HL-60 (cell line): ENCODE results near the gene OSBPL8.

Experiments used
- GABPA ChIP-seq: IDR thresholded peaks from 2 replicates; pipeline ENCODE4 v1.6.1; 2012; ENCODE audit warnings: low read depth
- POLR2AphosphoS5 ChIP-seq: IDR thresholded peaks from 2 replicates; pipeline ENCODE4 v1.6.1; 2012; ENCODE audit warnings: low read depth
- TF ChIP-seq, protein P1 (sequence below): IDR thresholded peaks from 2 replicates; pipeline ENCODE4 v1.6.1; 2012; ENCODE audit warnings: low read depth; ENCODE audit not compliant: insufficient replicate concordance
- TF ChIP-seq, protein P2 (sequence below): IDR thresholded peaks from one replicate; pipeline ENCODE4 v1.5.1; 2011; ENCODE audit warnings: low read length, control low read depth, inconsistent platforms; ENCODE audit not compliant: insufficient read depth

DNA sequence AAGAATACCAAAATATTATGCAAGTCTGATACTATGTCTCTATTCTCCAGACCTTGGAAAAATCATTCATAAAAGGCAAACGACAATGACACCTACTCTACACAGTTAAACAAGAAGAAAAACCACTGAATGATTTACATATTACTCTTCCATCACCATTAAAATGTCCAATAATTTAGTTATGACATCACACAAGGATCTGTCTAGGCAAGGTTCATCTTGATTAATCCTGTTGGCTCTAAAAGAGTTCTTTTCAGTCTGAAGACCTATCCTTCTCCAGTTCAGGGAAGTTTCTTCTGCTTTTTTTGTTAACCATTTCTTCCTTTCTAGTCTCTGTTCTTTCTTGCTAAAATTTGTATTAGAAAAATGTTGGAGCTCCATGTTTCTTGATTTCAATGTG is 64.0 kb downstream of the OSBPL8 start:
- TF ChIP-seq GABPA (no peak), POLR2AphosphoS5 (no peak)
- TF ChIP-seq, protein P1, sequence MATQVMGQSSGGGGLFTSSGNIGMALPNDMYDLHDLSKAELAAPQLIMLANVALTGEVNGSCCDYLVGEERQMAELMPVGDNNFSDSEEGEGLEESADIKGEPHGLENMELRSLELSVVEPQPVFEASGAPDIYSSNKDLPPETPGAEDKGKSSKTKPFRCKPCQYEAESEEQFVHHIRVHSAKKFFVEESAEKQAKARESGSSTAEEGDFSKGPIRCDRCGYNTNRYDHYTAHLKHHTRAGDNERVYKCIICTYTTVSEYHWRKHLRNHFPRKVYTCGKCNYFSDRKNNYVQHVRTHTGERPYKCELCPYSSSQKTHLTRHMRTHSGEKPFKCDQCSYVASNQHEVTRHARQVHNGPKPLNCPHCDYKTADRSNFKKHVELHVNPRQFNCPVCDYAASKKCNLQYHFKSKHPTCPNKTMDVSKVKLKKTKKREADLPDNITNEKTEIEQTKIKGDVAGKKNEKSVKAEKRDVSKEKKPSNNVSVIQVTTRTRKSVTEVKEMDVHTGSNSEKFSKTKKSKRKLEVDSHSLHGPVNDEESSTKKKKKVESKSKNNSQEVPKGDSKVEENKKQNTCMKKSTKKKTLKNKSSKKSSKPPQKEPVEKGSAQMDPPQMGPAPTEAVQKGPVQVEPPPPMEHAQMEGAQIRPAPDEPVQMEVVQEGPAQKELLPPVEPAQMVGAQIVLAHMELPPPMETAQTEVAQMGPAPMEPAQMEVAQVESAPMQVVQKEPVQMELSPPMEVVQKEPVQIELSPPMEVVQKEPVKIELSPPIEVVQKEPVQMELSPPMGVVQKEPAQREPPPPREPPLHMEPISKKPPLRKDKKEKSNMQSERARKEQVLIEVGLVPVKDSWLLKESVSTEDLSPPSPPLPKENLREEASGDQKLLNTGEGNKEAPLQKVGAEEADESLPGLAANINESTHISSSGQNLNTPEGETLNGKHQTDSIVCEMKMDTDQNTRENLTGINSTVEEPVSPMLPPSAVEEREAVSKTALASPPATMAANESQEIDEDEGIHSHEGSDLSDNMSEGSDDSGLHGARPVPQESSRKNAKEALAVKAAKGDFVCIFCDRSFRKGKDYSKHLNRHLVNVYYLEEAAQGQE: no peak
- TF ChIP-seq, protein P2, sequence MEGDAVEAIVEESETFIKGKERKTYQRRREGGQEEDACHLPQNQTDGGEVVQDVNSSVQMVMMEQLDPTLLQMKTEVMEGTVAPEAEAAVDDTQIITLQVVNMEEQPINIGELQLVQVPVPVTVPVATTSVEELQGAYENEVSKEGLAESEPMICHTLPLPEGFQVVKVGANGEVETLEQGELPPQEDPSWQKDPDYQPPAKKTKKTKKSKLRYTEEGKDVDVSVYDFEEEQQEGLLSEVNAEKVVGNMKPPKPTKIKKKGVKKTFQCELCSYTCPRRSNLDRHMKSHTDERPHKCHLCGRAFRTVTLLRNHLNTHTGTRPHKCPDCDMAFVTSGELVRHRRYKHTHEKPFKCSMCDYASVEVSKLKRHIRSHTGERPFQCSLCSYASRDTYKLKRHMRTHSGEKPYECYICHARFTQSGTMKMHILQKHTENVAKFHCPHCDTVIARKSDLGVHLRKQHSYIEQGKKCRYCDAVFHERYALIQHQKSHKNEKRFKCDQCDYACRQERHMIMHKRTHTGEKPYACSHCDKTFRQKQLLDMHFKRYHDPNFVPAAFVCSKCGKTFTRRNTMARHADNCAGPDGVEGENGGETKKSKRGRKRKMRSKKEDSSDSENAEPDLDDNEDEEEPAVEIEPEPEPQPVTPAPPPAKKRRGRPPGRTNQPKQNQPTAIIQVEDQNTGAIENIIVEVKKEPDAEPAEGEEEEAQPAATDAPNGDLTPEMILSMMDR: no peak
